Left hindlimb (tissue), 1 donor: ENCODE results near the gene COL8A1.

Experiments used
- DNase-seq: peaks from one replicate; pipeline ENCODE4 v3.0.0-alpha.2; 2018

COL8A1 gene

DNA sequence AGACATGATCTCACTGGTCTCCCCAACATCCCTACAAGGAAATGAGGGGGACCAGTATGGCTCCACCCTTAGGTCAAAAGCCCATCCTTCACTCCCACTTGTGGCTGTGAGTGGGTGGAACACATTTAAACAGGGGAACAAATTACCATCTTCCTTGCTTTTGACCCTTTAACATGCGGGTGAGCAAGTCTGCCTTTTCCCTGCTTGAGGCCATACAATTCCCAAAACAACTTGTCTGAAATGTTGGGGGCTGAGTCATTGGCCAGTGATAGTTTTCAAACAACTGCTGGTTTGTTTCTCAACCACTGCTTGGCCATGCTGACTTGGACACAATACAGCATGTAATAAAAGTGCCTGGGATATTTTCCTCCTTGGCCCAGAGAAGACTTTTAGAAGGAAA, 39.6 kb downstream of the COL8A1 start:
- DNase-seq: no peak

DNA sequence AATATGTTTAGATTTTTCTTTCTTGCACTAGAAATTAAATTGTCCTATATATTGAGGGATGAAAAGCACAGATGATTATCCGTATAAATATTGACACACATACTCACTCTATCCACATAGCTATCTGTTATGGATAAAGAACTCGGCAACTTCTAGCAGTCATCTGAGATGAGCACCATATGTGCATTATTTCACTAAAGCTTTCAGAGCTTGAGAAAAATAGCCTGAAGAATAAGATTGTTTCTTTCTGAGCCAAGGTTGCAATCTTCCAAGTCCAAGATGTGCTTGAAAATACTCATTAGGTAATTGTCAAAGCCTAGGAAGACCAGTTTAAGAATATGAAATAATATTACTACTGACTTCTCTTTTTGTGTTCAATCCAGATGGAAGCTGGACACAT, 40.5 kb downstream of the COL8A1 start:
- DNase-seq: no peak

DNA sequence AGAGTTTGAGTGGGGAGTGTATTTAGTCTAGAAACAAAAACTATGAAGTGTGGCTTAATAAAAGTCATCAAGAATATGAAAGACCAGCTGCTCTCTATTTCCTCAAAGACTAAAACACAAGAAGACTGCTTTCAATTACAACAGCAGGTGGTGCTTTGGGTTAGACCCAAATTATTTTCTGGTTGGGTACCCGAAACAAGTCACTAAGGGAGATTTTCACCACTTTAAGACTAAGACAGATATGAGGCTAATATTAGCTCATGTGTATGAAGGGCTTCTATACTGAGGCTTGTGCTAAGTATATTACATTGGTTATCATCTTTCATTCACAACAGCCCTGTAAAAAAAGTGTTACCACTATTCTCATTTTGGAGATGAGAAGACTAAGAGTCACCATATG, 43.1 kb downstream of the COL8A1 start:
- no peak for DNase-seq

DNA sequence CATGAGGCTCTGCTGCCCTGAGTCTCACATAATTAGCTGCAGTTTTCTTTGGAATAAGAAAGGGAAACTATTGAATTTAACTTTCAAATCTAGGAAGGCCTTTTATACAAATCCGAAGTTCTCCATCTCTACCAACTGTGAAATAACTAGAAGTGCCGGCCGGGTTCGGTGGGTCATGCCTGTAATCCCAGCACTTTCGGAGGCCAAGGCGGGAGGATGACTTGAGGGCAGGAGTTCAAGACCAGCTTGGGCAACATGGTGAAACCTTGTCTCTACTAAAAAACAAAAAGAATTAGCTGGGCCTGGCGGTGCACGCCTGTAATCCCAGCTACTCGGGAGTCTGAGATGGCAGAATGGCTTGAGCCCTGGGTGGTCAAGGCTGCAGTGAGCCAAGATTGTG, 43.6 kb downstream of the COL8A1 start:
- DNase-seq: no peak

DNA sequence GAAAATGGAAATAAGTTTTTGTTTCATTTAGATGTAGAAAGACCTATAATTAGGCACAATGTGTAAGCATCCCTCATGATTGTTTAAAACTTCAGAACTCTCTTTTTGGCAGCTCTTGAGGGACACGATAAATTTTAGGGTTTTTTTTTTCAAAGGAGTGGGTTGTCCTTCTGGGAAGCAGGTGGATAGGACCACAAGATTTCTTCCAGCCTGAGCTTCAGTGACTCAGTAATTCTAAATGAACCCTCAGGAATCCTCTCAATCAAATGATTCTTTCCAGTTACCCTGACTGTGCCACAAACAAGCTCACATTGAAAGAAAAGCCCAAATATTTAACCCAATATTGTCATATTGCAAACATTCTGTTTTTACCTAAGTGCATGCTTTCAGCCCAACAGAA, 45.1 kb downstream of the COL8A1 start:
- DNase-seq: no peak

DNA sequence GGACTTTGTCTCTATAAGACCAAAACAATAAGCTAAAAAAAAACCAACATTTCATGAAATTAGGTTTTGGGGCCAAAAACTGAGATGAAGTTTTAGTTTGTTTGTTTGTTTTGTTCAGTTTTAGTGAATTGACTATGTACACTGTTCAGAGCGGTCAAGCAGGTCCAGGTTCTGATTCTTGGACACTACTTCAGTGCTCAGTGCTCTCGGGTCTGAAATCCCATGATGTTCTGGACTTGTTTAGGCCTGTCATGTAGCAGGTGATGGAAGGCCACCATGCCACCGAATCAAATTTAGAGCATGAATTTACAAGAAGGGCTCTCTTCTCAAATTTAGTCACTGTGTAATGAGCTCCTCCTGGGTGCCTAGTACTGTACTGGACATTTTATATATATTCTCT, 45.5 kb downstream of the COL8A1 start:
- DNase-seq: no peak

DNA sequence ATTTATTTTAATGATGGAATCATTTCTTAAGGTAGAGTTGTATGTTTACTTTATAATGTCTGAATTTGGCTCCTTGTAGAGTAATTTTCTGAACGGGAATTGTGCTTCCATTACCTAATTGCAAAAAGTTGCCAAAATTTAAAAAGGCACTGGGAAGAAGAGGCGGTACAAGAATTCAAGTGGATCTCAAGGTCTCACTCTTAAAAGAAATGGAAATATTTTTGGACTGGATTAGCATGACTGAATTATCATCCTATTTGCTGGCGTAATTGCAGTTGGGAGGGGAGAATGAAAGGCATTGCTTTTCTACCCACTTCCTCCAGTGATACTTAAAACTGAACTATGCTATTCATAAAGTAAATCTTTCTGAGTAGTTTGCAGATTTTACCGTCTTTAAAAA, 46.2 kb downstream of the COL8A1 start:
- DNase-seq: no peak

DNA sequence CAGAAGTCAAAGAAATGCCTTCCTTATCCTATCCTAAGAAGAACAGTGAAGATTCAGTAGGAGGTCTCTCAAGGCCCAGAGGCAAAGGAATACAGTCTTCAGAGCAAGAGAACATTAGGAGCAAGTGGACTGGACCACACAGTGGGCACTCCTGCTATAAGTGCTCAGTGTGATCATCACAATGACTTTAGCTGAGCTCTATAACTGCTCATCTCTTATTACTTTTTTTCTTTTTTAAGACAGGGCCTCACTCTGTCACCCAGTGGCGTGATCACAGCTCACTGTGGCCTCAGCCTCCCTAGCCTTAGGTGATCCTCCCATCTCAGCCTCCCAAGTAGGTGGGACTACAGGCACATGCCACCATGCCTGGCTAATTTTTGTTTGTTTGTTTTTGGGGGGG, 48.1 kb downstream of the COL8A1 start:
- no peak for DNase-seq

DNA sequence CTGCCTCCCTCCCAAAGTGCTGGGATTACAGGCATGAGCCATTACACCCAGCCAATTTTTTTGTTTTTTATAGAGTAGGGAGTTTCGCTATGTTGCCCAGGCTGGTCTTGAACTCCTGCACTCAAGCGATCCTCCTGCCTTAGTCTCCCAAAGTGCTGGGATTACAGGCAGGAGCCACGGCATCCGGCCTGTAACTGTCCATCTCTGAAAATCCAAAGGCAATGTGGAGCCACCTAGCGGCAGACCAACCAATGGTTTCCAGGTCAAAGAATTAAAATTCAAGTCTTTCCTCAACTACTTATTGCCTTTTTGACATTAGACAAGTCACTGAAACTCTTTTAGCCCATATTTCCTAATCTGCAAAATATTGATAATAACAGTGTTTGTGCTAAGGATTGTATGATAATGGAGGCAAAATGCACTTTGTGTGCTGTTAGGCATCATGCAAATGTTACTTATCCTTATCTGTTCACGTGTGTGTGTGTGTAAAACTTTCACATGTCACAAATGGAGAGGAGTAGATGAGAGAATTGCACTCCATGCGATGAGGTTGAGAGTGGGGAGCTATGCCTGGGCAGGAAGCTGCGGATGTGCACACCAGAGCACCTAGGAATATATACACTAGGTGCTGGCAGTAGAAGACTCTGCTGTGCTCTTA, 48.7 kb downstream of the COL8A1 start:
- DNase-seq: peak; percentile 56

DNA sequence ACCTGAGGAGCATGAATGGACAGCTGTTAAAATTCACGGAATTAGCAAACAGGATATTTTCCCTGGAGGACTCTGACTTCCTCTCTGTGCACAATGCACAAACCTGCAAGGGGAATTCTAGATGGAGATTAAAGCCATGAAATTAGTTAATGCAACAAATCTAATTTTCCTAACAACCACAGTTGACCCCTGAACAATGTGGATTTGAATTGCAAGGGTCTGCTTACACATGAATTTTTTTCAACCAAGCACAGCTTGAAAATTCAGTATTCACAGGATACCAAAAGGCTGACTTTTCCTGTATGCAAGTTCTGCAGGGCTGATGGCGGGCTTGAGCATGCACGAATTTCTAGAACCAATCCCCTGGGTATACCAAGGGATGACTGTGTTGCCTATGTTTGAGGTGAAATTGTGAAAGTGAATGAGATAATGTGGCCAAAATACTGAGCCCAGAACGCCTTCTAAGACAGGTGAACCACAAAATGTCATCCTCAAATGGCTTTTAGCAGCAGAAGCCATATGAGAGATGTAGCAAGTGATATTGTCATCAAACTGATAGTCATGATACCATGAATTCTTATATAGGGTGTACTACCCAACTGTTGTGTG, 52.5 kb downstream of the COL8A1 start:
- DNase-seq: no peak

DNA sequence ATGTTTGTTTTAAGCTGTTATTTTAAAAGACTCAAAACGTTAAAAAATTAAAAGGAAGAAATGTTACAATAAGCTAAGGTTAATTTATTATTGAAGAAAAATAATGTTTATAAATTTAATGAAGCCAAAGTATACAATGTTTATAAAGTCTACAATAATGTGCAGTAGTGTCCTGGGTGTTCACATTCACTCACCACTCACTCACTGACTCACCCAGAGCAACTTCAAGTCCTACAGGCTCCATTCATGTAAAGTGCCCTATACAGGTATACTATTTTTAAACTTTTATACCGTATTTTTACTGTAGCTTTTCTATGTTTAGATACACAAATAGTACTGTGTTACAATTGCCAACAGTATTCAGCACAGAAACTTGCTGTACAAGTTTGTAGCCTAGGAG, 55.2 kb downstream of the COL8A1 start:
- no peak for DNase-seq

DNA sequence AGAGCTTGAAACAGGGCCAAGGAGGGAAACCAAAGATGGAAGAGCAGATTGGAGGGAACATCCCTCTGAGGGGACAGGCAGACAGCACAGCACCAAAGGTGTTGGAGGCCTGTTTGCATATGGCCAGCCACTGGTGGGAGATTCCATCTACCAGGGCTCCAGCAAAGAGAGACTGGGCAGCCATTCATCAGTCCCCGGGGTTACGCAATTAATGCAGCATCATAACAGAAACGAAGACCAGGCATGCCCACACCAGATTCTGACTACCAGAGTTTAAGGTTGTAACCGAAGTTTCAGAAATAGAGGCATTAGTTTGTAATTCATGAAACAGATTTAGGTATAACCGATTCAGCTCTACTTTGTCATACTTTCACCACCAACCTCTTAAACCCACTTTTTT, 58.1 kb downstream of the COL8A1 start:
- no peak for DNase-seq

DNA sequence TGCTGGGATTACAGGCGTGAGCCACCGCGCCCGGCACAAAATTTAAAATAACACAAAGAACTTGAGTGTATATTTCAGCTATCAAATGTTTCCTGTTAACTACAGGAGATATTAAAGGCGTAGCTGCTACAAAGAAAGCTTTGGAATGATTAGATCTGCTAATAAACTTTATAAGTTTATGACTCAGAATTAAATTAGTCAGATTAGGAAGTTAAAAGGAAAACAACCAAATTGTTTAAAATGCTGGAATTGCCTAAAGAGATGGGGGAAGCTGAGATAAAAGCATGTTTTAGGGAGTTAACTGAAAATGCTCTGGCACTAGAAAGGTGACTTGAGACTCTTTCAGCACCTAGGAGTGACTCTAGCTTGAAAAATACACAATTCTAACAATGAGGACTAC, 58.9 kb downstream of the COL8A1 start:
- DNase-seq: no peak

DNA sequence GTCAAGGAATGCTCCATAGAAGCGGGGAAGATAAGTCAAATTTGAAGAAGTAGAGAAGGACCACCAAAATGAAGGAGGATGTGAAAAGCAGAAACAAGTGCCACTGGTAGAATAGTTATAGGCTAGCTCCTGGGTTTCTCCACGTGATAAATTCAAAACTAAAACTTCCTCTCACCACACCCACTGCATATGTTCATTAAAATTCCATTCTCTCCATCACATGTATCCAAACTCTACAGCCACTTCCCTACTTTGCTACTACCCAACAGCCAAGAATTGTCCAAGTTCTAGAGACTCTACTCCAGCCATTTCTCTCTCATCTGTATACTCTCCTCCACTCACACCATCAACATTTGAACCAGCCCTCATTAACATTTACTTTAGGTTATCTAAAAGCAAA, 60.5 kb downstream of the COL8A1 start:
- DNase-seq: no peak

DNA sequence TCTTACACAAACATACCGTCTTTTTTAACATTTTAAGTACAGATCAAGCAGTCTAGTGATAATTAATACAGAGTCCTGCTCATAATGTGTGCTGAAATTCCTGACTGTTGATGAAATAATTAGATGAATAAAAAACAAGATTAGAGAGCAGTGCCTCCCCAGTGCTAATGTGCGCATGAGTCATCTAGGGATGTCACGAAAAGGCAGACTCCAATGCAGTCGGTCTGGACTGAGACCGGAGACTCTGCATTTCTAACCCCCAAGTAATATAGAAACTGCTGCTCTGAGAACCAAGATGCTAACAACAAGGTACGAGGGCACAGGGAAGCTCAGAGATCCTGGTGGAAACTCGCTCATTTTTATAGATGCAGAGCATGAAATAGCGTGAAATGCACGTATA, 61.4 kb downstream of the COL8A1 start:
- no peak for DNase-seq

DNA sequence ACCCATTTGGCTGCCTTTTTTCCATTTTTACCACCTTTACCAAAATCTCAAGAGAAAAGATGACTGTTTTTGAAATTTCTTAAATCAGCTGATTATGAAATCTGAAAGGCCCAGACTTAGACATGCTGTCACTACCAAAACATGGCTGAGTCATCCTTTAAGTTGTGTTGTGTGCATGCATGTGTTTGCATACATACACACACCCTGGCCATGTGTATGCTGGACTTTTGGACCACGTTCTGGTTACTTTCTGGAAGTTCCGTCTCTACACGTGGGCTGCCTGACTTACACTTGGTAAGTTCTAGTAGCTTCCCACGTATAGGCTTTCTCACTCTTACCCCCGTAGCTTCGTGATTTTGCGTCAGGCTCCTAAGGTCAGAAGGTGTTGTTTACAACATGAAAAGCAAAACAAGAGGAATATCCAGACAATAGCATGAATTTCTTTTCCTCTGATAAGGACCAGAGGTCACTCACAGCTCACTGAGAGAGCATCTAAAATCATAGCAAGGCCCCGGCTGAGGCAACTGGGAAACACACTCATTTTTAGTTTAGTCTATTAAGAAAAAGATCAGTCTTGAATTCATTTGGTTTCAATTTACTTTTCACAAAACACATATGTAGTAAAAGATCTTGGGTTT, 62.4 kb downstream of the COL8A1 start:
- no peak for DNase-seq

DNA sequence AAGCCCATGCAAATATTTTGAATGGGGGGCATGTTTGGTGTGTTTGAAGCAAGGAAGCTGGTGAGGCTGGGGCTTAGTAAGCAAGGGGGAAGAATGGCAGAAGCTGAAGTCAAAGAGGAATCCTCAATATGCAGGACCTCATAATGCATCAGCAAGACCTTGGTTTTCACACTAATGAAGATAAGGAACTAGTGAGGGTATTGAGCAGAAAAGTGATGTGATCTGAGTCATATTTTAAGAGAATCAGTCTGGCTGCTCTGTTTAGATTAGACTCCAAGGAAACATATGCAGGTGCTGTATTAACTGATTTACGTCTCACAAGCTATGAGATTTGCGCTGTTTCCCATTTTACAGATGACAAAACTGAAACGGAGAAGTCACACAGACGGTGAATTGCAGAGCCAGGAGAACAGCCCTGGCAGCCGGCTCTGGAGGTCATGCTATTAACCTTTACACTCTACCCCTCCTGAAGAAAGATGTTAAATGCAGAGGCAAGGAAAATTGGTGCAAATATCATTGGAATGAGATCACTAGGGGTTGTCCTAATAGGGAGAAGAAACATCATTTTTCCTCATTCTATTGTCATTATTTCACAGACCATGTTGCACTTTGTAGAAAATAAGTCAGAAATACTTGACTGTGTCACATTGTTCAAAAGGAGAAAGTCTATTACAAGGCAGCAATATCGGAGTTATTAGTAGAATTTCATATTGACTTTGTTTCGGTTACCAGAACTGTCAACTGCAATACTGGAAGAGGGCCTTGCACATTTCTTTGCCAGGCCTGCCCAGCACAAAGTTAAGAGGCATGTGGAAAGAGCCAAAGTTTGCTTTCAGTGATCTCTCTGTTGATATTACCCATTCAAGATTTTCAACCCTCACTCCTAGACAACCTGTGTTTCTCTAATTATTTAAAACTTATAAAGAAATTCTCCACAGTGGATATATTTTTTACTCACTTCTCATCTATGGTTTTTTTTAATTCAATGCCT, 64.9 kb downstream of the COL8A1 start:
- no peak for DNase-seq

DNA sequence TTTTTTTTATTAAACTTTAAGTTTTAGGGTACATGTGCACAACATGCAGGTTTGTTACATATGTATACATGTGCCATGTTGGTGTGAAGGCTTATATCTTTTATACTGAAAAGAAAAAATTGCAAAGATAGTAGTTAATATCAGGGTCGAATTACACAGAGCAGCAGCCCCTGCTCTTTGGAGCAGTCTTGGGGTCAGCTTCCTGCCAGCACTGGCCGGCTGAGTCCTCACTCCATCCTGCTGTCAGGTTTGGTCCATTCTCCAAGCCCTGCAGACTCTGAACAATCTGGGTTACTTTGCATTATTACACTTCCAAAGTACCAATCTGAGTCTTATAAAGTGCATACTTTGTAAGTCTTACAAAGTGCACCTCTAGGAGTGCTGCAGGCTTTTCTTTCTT, 66.0 kb downstream of the COL8A1 start:
- no peak for DNase-seq

DNA sequence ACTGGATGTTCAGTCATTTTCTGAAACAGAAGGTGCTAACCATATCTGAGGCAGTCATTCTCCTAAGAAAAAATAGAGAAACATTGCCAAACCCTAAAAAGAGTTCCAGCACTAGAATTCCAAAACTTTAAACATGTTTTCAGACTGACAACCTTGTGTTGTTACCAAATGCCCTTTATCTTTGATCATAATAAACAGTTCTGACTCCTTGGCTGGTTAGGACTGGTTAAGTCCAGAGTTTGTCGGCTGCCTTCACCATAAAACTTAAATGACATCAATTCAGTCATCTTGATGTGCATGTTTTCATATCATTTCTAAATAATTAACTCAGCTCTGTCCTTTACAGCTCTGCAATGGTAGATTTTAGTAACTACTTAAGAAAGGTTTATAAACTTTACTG, 68.0 kb downstream of the COL8A1 start:
- DNase-seq: no peak

DNA sequence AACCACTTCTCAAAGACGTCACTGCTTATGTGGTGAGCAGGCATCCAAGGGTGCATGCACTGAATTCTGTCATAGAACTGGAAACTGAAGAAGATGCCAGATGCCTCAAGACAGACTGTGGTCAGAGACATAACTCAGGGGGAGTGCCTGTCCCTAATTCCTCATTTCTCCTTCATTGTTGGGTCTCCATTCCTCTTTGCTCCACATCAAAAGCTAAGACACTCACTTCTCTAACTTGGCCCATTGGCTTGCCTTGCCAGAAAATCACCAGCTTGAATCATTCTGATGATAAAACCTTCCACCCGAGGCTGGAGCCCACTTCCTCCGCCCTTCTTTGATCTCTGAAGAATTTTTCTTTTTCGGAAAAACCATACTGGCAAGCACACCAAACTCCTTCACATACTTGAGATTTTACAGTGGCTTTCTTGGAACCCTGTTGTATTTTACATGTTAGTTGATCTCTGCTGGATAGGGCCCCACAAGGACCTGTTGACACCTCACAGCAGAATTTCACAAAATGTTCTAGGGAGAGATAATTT, 69.9 kb downstream of the COL8A1 start:
- no peak for DNase-seq

DNA sequence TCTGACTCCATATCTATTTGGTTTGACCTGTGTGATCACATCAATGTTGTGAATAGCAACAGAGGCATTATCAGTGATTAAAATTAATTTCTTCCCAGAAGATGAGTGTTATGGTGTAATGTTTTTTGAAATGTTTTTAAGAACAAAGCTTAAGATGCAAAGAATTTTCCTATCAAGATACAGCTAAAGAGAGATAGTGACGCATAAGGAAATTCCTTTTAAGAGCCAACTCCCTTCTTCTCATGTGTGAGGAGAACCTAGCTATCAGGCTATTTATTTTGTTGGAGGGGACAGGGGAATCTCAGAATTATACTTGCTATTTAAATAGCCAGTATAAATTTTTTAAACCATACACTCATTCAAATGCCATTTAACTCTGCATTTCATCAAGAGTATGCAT, 71.3 kb downstream of the COL8A1 start:
- no peak for DNase-seq

DNA sequence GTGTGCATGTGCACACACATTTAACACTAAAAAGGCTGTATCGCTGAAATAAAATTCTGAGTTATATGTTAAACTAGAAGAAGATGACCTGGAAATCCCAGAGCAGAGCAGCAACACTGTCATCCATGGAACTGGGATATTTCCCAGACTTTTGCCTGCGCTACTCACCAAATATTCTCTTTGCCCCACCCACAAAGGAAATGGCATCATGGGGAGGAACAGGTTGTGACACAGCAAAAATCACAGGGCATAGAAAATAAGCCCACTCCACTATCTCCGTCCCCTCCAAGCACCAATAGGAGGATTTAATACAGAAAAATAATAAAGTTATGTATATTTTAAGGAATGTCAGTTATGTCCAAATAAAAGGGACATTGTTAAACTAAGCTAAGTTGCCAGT, 71.7 kb downstream of the COL8A1 start:
- DNase-seq: no peak

DNA sequence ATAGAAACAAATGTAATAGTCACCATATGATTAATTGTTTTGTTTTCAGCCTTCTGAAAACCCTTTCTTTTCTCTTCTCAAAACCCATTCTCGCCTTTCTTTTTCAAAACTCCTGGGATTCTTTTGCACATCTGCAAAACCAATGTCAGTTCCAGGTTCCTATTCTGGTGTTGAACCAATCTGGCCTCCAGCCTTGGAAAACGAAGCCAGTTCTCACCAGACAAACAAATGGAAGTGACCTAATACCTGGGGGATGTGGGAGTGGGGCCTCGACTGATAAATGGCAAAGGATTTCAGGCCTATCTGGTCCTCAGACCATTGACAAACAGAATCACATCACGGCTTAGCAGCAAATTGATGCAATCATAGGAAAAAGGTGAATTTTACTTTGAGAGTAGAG, 73.0 kb downstream of the COL8A1 start:
- DNase-seq: no peak
